ENCODE measurements around the gene PRSS56. TPM values are rescaled to one million over a fixed set of nuclear protein-coding genes. Genes with fewer than 3 reads are reported as not detected.

PRSS56 gene
- total RNA-seq, 2 donors from 2014 or later: not detected

DNA sequence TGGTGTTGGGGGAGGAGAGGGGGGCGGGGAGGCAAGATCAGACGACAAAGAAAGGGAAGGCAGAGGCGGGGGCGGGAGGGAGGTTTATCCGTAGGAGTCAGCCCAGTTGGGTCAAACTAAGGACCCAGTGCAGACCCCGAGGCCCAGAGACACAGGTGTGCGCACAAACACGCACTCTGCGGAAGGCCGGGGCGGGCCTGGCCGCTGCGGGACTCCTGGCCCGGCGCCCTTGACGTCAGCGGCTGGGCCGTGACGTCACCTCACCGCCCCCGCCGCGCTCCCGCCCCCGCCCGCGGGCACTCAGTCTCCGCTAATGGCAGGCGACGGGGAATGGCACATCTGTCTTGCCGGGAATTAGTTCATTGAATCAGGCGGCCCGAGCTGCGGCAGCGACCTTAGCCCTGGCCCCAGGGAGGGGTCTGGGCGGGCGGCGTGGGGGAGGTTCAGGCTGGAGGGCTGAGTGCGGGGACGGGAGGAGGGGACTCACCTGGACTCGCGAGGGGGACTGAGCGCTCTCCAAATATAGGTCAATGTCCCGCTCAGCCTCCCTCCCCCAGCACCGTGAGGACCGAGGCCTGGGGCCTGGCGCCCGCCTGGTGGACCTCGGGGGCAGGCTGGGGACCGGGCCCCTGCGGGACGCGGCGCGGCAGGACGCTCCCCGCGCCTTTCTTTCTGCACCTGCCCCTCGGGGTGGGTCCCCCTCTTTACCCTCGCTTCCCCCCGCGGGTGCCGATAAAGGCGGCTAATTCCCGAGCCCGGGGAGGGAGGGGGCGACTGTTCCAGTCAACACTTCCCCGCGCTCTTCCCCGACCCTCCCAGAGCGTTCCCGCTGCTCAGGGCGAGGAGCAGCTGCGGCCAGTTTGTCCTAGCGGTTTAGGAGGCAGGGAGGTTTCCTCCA is 17.0 kb upstream of the PRSS56 start:
- H3K27ac ChIP-seq: no peak overlapping the region
- no peak for DNase-seq
- intact Hi-C loops (cut with DNase I): no loop called here

DNA sequence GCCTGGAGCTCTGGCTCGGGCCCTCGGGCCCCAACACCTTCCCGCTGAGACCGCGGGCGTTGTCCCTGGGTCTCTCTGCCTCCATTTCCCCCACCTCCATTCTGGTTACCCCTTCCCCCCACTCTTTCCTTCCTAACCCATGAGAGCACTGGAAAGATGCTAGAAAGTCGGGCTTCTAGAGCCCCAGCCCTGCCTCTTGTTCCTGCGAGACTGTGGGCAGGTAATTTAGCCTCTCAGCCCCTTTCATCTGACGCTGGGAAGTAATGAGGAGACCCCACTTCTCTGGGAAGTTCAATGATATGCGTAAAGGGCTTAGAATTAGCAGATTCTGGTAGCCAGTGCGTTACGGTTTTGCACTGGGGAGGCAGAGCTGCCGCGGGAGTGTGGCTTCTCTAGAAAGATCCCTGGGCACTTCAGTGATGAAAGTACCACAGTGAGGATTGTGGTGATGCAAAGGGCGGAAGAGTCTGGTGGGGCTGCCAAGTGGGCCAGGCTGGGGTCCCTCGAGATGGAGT is 16.3 kb upstream of the PRSS56 start:
- H3K9me3 ChIP-seq: no peaks in the 10 kb centered on the region
- intact Hi-C loops (cut with DNase I): no loop called here
- TF ChIP-seq, protein P1, sequence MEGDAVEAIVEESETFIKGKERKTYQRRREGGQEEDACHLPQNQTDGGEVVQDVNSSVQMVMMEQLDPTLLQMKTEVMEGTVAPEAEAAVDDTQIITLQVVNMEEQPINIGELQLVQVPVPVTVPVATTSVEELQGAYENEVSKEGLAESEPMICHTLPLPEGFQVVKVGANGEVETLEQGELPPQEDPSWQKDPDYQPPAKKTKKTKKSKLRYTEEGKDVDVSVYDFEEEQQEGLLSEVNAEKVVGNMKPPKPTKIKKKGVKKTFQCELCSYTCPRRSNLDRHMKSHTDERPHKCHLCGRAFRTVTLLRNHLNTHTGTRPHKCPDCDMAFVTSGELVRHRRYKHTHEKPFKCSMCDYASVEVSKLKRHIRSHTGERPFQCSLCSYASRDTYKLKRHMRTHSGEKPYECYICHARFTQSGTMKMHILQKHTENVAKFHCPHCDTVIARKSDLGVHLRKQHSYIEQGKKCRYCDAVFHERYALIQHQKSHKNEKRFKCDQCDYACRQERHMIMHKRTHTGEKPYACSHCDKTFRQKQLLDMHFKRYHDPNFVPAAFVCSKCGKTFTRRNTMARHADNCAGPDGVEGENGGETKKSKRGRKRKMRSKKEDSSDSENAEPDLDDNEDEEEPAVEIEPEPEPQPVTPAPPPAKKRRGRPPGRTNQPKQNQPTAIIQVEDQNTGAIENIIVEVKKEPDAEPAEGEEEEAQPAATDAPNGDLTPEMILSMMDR (IDR thresholded peaks at IDR 0.05): no peak
- no peak overlapping the region for H3K9ac ChIP-seq (ENCODE audit: low read depth in 2 of 2, low read length in 2 of 2)
- no peak for DNase-seq
- no peak overlapping the region for H3K27ac ChIP-seq
- H3K4me3 ChIP-seq: peak overlapping the region; percentile 30
- peaks cover 28% of the 10 kb centered on the region for H3K27me3 ChIP-seq
- H3K4me1 ChIP-seq: no peaks in the 10 kb centered on the region
- no peaks in the 10 kb centered on the region for H3K36me3 ChIP-seq

More for the DNA sequence above, 17.0 kb upstream of the PRSS56 start:
- Histone ChIP-seq H3K27me3 (peaks cover 28% of the 10 kb centered on the region), H3K9ac (ENCODE audit: low read depth in 2 of 2, low read length in 2 of 2) (no peak overlapping the region), H3K4me3 (peak overlapping the region; percentile 30), H3K36me3 (no peaks in the 10 kb centered on the region), H3K9me3 (no peaks in the 10 kb centered on the region), H3K4me1 (no peaks in the 10 kb centered on the region)
- TF ChIP-seq, protein P1 (IDR thresholded peaks at IDR 0.05): no peak

DNA sequence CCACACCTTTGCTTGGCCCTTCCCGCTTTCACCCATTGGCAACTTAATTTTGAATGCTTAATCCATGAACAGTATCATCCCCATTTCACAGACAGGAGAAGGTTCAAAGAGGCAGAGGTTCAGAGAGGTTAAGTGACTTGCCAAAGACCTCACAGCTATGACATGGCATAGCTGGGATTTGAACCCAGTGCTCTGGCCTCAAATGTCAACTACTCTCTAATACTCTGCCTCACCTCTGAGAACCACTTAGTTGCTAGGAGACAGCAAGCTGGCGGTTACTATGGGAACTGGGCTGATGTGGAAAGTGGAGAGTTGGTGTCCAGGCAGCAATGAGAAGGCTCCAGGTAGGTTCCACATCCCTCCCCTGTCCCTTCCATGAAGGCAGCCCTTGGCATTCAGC is 15.8 kb upstream of the PRSS56 start:
- Histone ChIP-seq H3K9ac (ENCODE audit: low read depth in 2 of 2, low read length in 2 of 2) (no peak overlapping the region), H3K9me3 (no peaks in the 10 kb centered on the region), H3K4me3 (no peak overlapping the region), H3K4me1 (no peaks in the 10 kb centered on the region), H3K27me3 (peaks cover 28% of the 10 kb centered on the region), H3K27ac (no peak overlapping the region), H3K36me3 (no peaks in the 10 kb centered on the region)
- TF ChIP-seq, protein P1 (IDR thresholded peaks at IDR 0.05): no peak
- DNase-seq: no peak
- intact Hi-C loops (cut with DNase I): no loop called here

DNA sequence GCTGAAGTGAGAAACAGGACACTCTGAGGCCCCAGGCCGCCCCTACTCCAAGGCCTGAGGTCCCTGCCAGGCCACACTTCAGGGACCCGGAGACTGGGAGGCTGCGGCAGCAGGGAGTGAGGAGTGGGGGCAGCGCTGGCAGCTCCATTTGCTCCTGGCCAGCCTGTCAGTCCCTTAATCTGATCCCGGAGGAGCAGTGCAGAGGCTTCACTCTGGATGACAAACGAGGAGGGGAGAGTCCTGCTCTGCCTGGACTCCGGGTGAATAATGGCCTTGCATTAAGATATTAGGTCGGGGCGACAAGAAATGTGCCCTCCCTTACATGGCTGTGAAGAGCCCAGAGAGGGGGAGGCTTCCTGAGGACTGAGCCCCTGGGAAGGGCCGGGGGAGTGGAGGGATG is 14.3 kb upstream of the PRSS56 start:
- no peaks in the 10 kb centered on the region for H3K36me3 ChIP-seq
- H3K9ac ChIP-seq (ENCODE audit: low read depth in 2 of 2, low read length in 2 of 2): no peak overlapping the region
- H3K4me1 ChIP-seq: no peaks in the 10 kb centered on the region
- no peak overlapping the region for H3K4me3 ChIP-seq
- no peak overlapping the region for H3K27ac ChIP-seq
- peaks cover 28% of the 10 kb centered on the region for H3K27me3 ChIP-seq
- TF ChIP-seq, protein P1 (IDR thresholded peaks at IDR 0.05): no peak
- H3K9me3 ChIP-seq: no peaks in the 10 kb centered on the region
- DNase-seq: no peak
- intact Hi-C loops (cut with DNase I): no loop called here

DNA sequence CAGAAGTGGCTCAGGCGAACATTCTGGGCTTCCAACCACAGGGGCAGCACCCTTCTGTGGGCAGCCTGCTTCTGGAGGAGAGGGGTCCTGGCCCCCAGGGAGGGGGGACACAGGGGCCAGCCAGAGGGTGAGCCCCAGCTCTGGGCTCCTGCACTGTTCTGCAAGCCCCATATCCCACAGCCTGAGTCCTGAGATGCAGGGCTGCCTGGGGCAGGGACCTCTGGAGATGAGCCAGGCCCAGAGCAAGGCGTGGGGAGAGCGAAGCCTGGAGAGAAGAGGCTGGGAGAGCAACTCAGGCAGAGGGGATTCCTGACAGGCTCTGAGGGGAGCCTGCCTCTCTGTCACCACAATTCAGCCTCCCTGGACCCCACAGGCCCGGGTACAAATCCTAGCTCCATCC is 13.5 kb upstream of the PRSS56 start:
- intact Hi-C loops (cut with DNase I): no loop called here
- TF ChIP-seq, protein P1 (IDR thresholded peaks at IDR 0.05): no peak
- no peaks in the 10 kb centered on the region for H3K4me1 ChIP-seq
- no peak overlapping the region for H3K27ac ChIP-seq
- H3K4me3 ChIP-seq: no peak overlapping the region
- no peaks in the 10 kb centered on the region for H3K36me3 ChIP-seq
- H3K27me3 ChIP-seq: peaks cover 28% of the 10 kb centered on the region
- H3K9ac ChIP-seq (ENCODE audit: low read depth in 2 of 2, low read length in 2 of 2): no peak overlapping the region
- no peaks in the 10 kb centered on the region for H3K9me3 ChIP-seq
- DNase-seq: no peak
